ENCODE results near the gene ZNF160.
A peak's percentile ranks its signal among the peaks of the same experiment; 100 is the strongest.

Gene ZNF160

DNA sequence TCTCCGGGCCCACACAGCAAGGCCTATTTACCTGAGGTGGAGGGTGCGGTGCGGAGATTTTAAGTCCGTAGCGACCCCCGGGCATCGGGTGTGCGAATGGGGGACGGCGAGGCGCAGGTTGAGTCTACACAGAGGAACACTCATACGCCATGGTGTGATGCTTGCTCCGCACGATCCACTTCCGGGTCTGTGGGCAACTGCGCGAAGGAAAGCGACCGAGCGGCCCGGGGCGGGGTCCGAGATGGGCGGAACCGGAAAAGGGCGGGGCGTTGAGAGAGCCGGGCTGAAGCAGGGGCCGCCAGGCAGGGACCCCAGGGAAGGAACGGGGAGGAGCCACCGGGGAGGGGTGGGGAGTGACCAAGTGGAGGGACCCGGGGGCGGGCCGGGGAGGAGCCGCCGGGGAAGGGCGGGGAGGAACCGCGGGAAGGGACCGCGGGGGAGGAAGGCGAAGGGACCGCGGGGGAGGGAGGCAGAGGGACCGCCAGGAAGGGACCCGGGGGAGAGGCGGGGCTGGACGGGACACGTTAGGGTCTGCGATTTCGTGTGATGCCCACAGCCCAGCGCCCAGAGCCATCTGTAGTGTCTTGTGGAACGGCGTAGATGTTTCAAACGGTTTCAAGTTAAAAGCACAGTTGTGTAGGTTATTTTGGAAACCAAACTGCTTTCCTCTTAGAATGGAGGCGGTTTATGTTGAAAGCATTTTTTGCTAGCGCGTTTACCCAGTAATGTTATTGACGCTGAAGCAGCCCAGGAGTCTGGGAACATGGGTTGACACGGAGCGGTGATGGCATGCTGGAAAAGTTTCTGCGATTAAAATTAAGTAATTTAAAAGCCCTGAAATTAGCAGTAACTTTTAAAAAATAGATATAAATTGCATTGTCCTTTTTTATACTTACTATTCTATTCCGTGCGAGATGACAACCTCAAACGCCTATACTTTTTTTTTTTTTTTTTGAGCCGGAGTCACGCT lies at the start of gene ZNF160:
TSS of gene ZNF160 (minus strand) at position 189 of the 970 bp plus-strand sequence. CDS start 17,146 bp downstream, outside the sequence.
- peak within 1 kb of the TSS; percentile 96 for H3K4me3 ChIP-seq (ENCODE audit: low read depth, low read length)
- TF ChIP-seq, protein P1, sequence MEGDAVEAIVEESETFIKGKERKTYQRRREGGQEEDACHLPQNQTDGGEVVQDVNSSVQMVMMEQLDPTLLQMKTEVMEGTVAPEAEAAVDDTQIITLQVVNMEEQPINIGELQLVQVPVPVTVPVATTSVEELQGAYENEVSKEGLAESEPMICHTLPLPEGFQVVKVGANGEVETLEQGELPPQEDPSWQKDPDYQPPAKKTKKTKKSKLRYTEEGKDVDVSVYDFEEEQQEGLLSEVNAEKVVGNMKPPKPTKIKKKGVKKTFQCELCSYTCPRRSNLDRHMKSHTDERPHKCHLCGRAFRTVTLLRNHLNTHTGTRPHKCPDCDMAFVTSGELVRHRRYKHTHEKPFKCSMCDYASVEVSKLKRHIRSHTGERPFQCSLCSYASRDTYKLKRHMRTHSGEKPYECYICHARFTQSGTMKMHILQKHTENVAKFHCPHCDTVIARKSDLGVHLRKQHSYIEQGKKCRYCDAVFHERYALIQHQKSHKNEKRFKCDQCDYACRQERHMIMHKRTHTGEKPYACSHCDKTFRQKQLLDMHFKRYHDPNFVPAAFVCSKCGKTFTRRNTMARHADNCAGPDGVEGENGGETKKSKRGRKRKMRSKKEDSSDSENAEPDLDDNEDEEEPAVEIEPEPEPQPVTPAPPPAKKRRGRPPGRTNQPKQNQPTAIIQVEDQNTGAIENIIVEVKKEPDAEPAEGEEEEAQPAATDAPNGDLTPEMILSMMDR (IDR thresholded peaks at IDR 0.05; ENCODE audit: low read depth, low read length): no peak

DNA sequence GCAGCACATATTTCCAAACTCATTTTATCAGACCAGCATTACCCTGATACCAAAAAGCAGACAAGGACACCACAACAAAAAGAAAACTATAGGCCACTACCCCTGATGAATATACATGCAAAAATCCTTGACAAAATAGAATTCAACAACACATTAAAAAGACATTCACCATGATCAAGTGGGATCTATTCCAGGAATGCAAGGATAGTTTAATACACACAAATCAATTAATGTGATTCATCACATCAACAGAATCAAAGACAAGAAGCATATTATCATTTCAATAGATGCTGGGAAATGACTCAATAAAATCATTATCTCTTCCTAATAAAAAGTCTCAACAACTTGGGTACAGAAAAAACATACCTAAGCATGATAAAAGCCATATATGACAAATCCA lies 44.4 kb upstream of the ZNF160 start:
- no peak overlapping the region for H3K4me3 ChIP-seq (ENCODE audit: low read depth, low read length)
- TF ChIP-seq, protein P1 (IDR thresholded peaks at IDR 0.05; ENCODE audit: low read depth, low read length): no peak

DNA sequence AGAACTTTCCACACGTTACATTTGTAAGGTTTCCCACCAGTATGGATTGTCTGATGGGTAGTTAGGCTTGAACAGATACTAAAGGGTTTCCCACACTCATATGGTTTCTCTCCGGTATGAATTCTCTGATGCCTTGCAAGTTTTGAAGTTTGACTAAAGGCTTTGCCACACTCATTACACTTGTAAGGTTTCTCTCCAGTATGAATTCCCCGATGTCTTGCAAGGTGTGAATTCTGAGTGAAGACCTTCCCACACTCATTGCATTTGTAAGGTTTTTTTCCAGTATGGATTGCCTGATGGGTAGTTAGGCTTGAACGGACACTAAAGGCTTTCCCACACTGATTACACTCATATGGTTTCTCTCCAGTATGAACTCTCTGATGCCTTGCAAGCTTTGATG lies 37.1 kb upstream of the ZNF160 start:
- H3K4me3 ChIP-seq (ENCODE audit: low read depth, low read length): no peak overlapping the region
- TF ChIP-seq, protein P1 (IDR thresholded peaks at IDR 0.05; ENCODE audit: low read depth, low read length): no peak

DNA sequence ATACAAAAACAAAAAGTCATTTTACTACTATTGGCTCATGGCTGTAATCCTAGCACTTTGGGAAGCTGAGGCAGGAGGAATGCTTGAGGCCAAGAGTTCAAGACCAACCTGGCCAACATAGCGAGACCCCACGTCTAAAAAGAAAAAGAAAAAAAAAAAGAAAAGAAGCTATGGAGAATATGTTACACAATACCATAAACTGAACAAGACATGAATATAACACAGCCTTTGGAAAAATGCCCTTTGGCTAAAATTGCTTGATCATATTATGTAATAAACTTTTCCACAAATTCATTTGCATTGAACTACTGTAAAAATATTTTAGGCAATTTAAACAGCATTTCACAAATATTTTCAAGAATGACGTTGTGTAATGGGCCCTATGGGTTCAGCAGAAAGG lies 33.2 kb upstream of the ZNF160 start:
- no peak overlapping the region for H3K4me3 ChIP-seq (ENCODE audit: low read depth, low read length)
- TF ChIP-seq, protein P1 (IDR thresholded peaks at IDR 0.05; ENCODE audit: low read depth, low read length): no peak

DNA sequence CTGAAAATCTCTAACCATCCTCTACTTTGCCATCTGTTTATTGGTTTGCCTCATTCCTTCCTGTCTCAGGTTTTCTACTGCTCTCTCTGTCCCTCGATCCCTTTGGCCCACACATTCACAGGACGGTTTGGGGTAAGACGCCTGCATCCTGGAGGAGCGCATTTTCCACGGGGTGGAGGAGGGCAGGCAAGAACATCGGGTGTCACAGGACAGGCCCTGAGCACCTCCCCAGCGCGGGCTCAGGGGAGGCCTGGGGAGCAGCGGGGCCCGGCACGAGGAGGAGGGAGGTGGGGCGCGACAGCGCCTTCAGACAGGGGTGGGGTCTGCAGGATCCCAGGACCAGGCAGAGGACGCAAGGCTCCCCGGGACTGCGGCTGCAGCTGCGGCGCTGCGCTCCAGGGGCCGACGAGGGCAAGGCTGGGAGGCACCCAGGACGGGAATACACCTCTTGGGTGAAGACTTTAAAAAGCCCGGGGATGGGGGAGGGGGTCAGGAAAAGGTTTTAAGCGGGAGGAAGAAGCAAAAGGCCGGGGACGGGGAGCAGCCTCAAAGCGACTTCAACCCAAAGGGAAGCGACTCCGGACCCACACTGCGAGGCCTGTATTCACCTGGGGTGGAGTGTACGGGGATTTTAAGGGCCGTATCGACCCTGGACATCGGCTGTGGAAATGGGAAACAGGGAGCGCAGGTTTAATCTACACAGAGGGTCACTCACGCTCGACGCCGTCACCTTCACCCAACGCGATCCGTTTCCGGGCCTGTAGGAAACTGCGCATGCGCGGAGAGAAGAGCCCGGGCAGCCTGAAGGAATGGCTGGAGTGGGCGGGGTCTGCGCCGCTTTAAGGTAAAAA lies 29.1 kb upstream of the ZNF160 start, which contains the start of gene ZNF415:
TSS of gene ZNF415 (minus strand) at position 770 of the 851 bp plus-strand sequence. CDS start 10,234 bp downstream, outside the sequence.
- TF ChIP-seq, protein P1 (IDR thresholded peaks at IDR 0.05; ENCODE audit: low read depth, low read length): no peak
- H3K4me3 ChIP-seq (ENCODE audit: low read depth, low read length): peak within 1 kb of the TSS; percentile 68

DNA sequence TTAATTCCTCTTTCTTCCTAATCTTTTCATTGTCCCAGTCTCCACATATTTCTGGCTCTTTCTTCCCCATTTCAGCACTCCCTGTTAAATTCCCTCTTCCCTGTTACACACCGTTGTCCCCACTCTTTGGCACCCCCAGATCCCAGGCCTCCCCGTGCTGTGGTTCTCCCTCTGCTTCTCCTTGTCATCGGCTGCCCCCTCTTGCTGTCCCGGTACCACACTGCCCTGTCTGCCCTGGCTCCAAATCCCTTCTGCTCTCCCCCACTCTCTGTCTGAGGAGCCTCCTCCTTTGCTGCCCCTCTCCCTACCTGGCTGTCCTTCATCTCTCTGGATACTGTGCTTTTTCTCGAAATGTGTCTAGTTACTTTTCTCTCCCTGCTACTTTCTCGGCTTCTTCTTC lies 28.5 kb upstream of the ZNF160 start:
- H3K4me3 ChIP-seq (ENCODE audit: low read depth, low read length): peak overlapping the region; percentile 68
- TF ChIP-seq, protein P1 (IDR thresholded peaks at IDR 0.05; ENCODE audit: low read depth, low read length): no peak
